ENCODE measurements around the gene MYOM1.

Gene MYOM1

GRCh38 chr18:3120356-3120755 is 99.4 kb downstream of the MYOM1 start:
- no peaks in the 10 kb centered on the region for H3K9me3 ChIP-seq (replicated peaks; ENCODE audit: insufficient read depth, low read length)
- no peak overlapping the region for H3K27ac ChIP-seq (ENCODE audit: low read length)
- no peaks in the 10 kb centered on the region for H3F3A ChIP-seq (ENCODE audit: insufficient read depth, low read length)
- H3K9me2 ChIP-seq (replicated peaks; ENCODE audit: insufficient read depth, low read length), result no peaks in the 10 kb centered on the region
- H3K79me2 ChIP-seq (ENCODE audit: low read length), result no peaks in the 10 kb centered on the region
- H4K20me1 ChIP-seq (ENCODE audit: insufficient read depth, low read length), result no peaks in the 10 kb centered on the region
- H3K9ac ChIP-seq (ENCODE audit: low read length), result no peak overlapping the region
- no peaks in the 10 kb centered on the region for H3K27me3 ChIP-seq (replicated peaks; ENCODE audit: insufficient read depth, low read length)
- H3K36me3 ChIP-seq (replicated peaks; ENCODE audit: insufficient read depth, low read length), result no peaks in the 10 kb centered on the region
- H3K4me1 ChIP-seq (ENCODE audit: low read length), result no peaks in the 10 kb centered on the region
- no peak overlapping the region for H3K4me3 ChIP-seq (ENCODE audit: low read length)
- no peak overlapping the region for H3K4me2 ChIP-seq (ENCODE audit: low read depth, low read length)
- TF ChIP-seq CTCF (IDR thresholded peaks at IDR 0.05; ENCODE audit: low read length), result no peak
- no peak for TF ChIP-seq EZH2phosphoT487 (IDR thresholded peaks at IDR 0.05; ENCODE audit: low read length)
- TF ChIP-seq EZH2 (optimal IDR thresholded peaks at IDR 0.05; ENCODE audit: low read depth, low read length), result no peak
- DNase-seq, result no peak
- H2AFZ ChIP-seq (ENCODE audit: low read length), result no peak overlapping the region

DNA sequence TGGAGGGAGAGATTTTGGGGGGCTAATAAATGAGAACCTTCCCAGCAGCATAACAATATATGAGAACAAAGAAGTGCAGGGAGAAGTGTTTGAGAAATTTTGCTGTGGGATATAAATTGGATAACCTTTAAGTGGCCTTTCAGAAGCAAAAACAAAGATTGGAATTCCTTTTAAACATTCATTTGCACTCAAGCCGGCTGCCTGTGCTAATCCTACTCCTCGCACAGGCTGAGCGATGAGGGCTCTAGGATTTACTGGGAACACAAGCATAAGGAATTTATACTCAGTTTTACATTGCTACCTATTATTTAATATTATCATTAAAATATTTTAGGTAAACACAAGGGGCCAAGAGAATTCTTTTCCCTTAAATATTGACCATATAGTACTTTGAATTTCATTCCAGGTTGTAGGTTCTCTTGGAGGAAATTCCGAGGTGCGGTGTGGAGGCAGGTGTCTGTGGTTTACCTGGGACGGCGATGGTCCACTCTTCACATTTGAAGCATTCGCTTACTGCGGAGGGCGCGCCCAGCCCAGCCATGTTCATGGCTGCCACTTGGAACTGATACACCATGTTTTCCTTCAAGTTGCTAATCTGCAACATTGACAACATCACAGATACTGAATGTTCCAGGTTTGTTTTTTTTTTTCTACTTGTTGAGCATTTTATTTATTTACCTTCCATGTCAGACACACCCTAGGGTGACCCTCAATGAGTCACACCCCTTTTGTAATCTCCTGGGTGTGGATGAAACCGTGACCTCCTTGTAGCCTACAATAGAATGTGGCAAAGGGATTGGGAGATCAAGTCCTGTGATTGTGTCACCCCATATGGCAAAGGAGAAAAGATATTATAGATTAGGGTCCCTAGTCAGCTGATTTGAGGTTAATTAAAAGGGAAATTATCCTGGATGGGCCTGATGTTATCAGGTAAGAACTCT is 100.1 kb downstream of the MYOM1 start:
- no peaks in the 10 kb centered on the region for H3K36me3 ChIP-seq (replicated peaks; ENCODE audit: insufficient read depth, low read length)
- H3K9me3 ChIP-seq (replicated peaks; ENCODE audit: insufficient read depth, low read length), result no peaks in the 10 kb centered on the region
- DNase-seq, result no peak
- no peak overlapping the region for H2AFZ ChIP-seq (ENCODE audit: low read length)
- no peaks in the 10 kb centered on the region for H4K20me1 ChIP-seq (ENCODE audit: insufficient read depth, low read length)
- H3K4me1 ChIP-seq (ENCODE audit: low read length), result no peaks in the 10 kb centered on the region
- H3K27ac ChIP-seq (ENCODE audit: low read length), result no peak overlapping the region
- no peaks in the 10 kb centered on the region for H3K27me3 ChIP-seq (replicated peaks; ENCODE audit: insufficient read depth, low read length)
- TF ChIP-seq EZH2 (optimal IDR thresholded peaks at IDR 0.05; ENCODE audit: low read depth, low read length), result no peak
- no peak for TF ChIP-seq EZH2phosphoT487 (IDR thresholded peaks at IDR 0.05; ENCODE audit: low read length)
- TF ChIP-seq CTCF (IDR thresholded peaks at IDR 0.05; ENCODE audit: low read length), result no peak
- H3K9ac ChIP-seq (ENCODE audit: low read length), result no peak overlapping the region
- no peaks in the 10 kb centered on the region for H3K9me2 ChIP-seq (replicated peaks; ENCODE audit: insufficient read depth, low read length)
- no peaks in the 10 kb centered on the region for H3F3A ChIP-seq (ENCODE audit: insufficient read depth, low read length)
- H3K4me2 ChIP-seq (ENCODE audit: low read depth, low read length), result no peak overlapping the region
- H3K79me2 ChIP-seq (ENCODE audit: low read length), result no peaks in the 10 kb centered on the region
- H3K4me3 ChIP-seq (ENCODE audit: low read length), result no peak overlapping the region

DNA sequence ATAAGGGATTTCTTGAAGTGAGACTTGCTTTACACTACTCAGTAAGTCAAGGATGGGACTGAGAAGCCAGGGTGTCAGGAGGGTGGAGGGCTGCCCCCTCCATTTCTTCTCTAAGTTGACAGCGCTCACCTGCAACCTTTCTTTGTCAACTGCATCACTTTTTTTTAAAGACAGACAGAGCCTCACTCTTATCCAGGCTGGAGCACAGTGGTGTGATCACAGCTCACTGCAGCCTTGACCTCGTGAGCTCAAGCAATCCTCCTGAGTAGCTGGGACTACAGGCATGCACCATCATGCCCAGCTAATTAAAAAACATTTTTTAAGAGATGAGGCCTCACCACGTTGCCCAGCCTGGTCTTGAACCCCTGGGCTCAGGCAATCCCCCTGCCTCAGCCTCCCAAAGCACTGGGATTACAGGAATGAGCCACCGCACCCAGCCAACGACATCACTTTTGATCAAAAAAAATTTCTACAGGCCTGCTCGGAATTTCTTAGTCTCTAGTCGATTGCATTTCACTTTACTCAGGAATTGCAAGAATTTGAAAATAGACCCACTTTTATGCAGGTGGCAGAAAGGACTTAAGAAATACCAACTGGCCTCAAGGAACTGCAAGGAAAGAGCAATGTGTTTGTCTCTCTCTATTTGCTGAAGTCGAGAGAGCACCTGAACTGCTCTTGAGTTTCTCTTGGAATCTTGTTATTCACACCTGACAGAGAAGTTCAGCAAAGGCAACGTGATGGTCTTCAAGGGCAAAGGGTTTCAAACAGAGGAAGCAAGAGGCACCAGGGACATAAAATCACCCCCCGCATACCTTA is 101.4 kb downstream of the MYOM1 start:
- Histone ChIP-seq H3K9me3 (replicated peaks; ENCODE audit: insufficient read depth, low read length) (no peaks in the 10 kb centered on the region), H4K20me1 (ENCODE audit: insufficient read depth, low read length) (no peaks in the 10 kb centered on the region), H3K4me3 (ENCODE audit: low read length) (no peak overlapping the region), H3K27ac (ENCODE audit: low read length) (no peak overlapping the region), H3K9me2 (replicated peaks; ENCODE audit: insufficient read depth, low read length) (no peaks in the 10 kb centered on the region), H3K79me2 (ENCODE audit: low read length) (no peaks in the 10 kb centered on the region), H3K4me1 (ENCODE audit: low read length) (no peaks in the 10 kb centered on the region), H3K9ac (ENCODE audit: low read length) (no peak overlapping the region), H3K4me2 (ENCODE audit: low read depth, low read length) (no peak overlapping the region), H3K27me3 (replicated peaks; ENCODE audit: insufficient read depth, low read length) (no peaks in the 10 kb centered on the region), H3F3A (ENCODE audit: insufficient read depth, low read length) (no peaks in the 10 kb centered on the region), H3K36me3 (replicated peaks; ENCODE audit: insufficient read depth, low read length) (no peaks in the 10 kb centered on the region), H2AFZ (ENCODE audit: low read length) (no peak overlapping the region)
- TF ChIP-seq EZH2 (optimal IDR thresholded peaks at IDR 0.05; ENCODE audit: low read depth, low read length), result no peak
- no peak for TF ChIP-seq EZH2phosphoT487 (IDR thresholded peaks at IDR 0.05; ENCODE audit: low read length)
- no peak for TF ChIP-seq CTCF (IDR thresholded peaks at IDR 0.05; ENCODE audit: low read length)
- no peak for DNase-seq

All from MM.1S (cell line).